T-helper 1 cell treated with Interleukin-12 subunit alpha and Interleukin-12 subunit beta and Interleukin-4 antibody, amounts not matched to agents 30 ng/mL and 1 ng/mL, for 36 hours (primary cell): ENCODE measurements around the gene GNL1. TPM values are rescaled to one million over a fixed set of nuclear protein-coding genes. Genes with fewer than 3 reads are reported as not detected.
"Not testable (repeated sequence)": the region's sequence is repeated elsewhere in the genome, so short reads cannot be mapped to it uniquely, and the experiment has no call there.

ENCODE experiments used
- intact Hi-C: fragments of 100-400 bp; cut with micrococcal nuclease; formaldehyde crosslinking; loops from one replicate; pipeline ENCODE4 v1.15.1; 2024
- total RNA-seq: library from RNA; stranded (reverse); gene quantifications from 2 replicates; pipeline ENCODE4 v1.2.3, GENCODE V29; 2022

GNL1 gene
- total RNA-seq, 1 donor from 2014 or later = 49.7 TPM

GRCh38 chr6:30537931-30538330 lies 18.4 kb downstream of the GNL1 start:
- intact Hi-C loops = no loop called here

GRCh38 chr6:30533460-30534294 lies 22.6 kb downstream of the GNL1 start:
- intact Hi-C loops = no loop called here

- intact Hi-C loops = no loop called here
Observed at GRCh38 chr6:30530014-30530413, 26.3 kb downstream of the GNL1 start.

GRCh38 chr6:30529349-30529875 lies 26.9 kb downstream of the GNL1 start:
- intact Hi-C loops = loop anchor here (1.0 to 2.0 kb wide), 4 partner anchors 13 to 39 kb away; no protein-coding TSS in a partner anchor

- intact Hi-C loops = not testable (repeated sequence)
Observed at GRCh38 chr6:30526444-30526843, 29.8 kb downstream of the GNL1 start.

GRCh38 chr6:30521952-30522351 lies 34.3 kb downstream of the GNL1 start:
- intact Hi-C loops = not testable (repeated sequence)

- intact Hi-C loops = not testable (repeated sequence)
Observed at GRCh38 chr6:30521082-30521481, 35.2 kb downstream of the GNL1 start.

- intact Hi-C loops = no loop called here
Observed at GRCh38 chr6:30520522-30520921, 35.8 kb downstream of the GNL1 start.

- intact Hi-C loops = not testable (repeated sequence)
Observed at GRCh38 chr6:30518505-30519145, 37.7 kb downstream of the GNL1 start.

GRCh38 chr6:30517767-30518504 lies 38.4 kb downstream of the GNL1 start:
- intact Hi-C loops = not testable (repeated sequence)

GRCh38 chr6:30516754-30517076 lies 39.6 kb downstream of the GNL1 start:
- intact Hi-C loops = loop anchor here (1.0 kb wide), 6 partner anchors 8 to 221 kb away; partner anchors contain the start of genes ABCF1, GNL1 and HLA-E

GRCh38 chr6:30515944-30516753 lies 40.1 kb downstream of the GNL1 start:
- intact Hi-C loops = loop anchor here (1.0 kb wide), 6 partner anchors 8 to 221 kb away; partner anchors contain the start of genes ABCF1, GNL1 and HLA-E

GRCh38 chr6:30515106-30515505 lies 41.2 kb downstream of the GNL1 start:
- intact Hi-C loops = no loop called here

GRCh38 chr6:30513451-30513850 lies 42.8 kb downstream of the GNL1 start:
- intact Hi-C loops = no loop called here

GRCh38 chr6:30511169-30511546 lies 45.1 kb downstream of the GNL1 start:
- intact Hi-C loops = no loop called here

GRCh38 chr6:30510419-30511168 lies 45.7 kb downstream of the GNL1 start:
- intact Hi-C loops = no loop called here

GRCh38 chr6:30508890-30509736 lies 47.2 kb downstream of the GNL1 start:
- intact Hi-C loops = loop anchor here (1.0 kb wide), 4 partner anchors 7 to 20 kb away; partner anchors contain the start of gene HLA-E

GRCh38 chr6:30507849-30508827 lies 48.2 kb downstream of the GNL1 start:
- intact Hi-C loops = loop anchor here (1.0 kb wide), 1 partner anchor 8 kb away; no protein-coding TSS in a partner anchor
